ELF-1 (cell line): ENCODE measurements around the gene FAR2.
"Not testable (repeated sequence)": the region's sequence is repeated elsewhere in the genome, so short reads cannot be mapped to it uniquely, and the experiment has no call there.

ENCODE experiments used
- DNase-seq: peaks from one replicate; pipeline ENCODE4 v3.0.0-alpha.2; 2016; ENCODE audit warnings: low read depth, low spot score

FAR2 gene

DNA sequence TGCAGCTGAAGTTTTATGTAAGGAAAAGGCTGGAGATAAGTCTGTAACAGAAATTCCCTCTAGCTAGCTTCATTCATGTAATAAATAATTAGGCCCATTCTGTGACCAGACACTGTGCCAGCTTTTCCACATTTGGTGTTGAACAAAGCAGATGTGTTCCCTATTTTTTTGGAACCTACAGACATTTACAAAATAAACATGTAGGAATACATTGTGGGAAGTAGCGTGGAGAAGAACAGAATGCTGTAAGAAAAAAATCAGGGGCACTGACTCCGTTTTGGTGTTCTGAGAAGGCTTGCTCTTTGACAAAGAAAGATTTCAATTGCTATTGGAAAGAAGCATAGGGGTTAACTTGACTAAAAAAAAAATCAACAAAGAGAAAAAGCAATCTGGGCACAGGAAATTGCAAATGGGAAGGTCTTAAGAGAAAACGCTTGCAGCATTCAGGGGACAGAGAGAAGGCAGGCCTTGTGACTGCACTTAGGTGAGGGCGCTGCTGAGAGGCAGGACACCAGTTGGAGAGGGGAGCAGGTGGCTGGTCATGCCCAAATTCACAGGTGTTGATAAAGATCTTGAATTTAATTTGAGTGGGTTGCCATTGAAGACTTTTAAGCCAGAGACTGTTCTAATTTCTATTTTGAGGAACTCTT lies 4.0 kb downstream of the FAR2 start:
- DNase-seq: no peak

DNA sequence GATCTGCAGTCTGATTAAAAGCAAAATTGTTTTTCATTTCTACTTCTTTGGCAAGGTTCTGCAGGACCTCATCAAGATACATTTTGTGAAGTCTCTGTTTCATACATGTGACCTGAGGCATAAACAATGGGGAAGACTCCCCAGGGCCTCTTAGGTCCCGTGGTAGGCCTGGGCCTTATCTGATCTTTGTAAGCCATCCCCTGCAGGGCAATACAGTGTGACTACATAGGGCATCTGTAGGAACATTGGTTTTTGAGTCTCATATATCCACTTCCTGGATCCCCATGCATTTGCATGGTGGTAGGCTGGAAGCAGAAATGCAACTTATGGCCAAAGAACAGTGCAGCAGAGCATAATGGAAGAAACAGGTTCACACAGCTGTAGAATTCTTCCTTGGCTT lies 6.0 kb downstream of the FAR2 start:
- DNase-seq: peak; percentile 16

DNA sequence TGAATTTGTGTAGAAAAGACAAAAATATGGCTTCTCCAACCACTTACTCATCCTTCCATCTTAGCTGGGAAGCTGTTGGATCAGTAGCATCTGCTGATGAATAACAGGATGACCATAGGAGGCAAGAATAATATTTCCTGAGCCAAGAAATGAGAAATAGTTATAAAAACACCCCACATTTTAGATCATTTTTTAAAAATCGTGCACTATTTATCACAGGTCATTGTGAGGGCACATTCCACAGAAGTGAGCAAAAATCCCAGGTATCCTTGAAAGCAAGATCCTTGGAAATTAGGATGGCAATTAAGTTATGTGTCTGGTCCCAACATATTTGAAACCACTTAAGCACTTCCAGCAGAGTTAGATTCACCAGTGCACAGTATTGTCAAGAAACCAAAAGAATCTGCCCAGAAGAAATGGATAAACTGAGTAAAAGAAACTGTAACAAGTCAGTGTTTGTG lies 8.4 kb downstream of the FAR2 start:
- DNase-seq: no peak

DNA sequence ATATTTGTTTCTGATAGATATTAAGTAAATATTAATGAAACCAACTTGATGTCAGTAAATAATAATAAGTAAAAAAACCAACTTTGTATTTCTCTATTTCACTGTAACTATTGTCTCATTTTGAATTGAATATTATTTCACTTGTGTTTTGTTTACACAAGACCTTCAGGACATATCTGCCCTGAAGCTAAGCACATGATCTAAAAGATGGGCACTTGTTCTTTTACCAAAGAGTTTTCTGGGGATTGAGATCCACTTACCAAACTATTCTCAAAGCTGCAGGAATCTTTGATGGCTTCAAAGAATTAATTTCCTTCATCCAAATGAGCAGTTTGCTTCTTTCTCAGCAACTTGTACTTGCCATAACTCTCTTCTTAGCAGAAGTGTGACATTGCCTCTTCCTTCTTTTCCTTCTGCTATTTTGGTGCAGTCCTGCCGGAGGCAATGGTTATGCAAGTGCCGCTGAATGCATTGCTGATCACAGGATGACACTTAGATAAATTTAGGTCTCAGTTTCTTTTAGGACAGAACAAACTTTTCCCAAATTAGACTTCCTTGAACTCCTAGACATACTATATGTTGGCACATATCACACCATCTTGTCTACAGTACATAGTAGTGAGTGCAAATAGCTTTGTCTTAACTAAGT lies 9.2 kb downstream of the FAR2 start:
- DNase-seq: no peak

DNA sequence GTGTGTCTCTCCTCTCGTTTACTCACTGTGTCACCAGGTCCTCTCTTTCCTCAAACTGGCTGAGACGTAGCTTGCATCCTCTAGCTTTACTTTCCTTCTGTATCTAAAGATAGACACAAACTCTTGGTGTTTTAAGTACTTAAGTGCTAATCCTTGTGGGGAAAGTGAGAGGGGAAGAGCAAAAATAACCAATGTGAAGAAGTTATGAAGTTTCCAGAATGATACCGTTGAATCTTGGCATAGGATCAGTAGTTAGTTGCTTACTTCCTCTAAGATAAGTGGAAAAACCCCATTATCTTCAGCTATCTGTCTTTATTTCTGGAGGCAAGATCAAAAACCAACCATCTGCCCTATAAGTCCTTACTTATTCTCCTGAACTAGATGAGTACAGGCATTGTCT lies 10.6 kb downstream of the FAR2 start:
- DNase-seq: no peak

DNA sequence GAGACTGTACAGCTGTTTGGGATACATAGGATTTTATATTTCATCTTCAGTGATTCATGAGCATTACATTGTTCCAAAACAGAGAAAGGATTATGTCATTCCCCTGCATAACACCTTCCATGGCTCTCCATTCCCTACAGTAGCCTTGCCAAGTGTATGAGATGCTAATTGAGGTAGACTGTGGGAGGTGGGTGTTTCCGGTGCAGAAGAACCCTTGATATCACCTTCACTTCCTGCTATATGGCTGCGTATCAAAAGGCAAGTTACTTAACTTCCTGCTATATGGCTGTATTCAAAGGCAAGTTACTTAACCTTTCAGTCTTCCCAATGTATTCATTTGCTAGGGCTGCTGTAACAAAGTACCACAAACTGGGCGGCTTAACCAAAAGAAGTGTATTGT lies 11.2 kb downstream of the FAR2 start:
- DNase-seq: no peak

DNA sequence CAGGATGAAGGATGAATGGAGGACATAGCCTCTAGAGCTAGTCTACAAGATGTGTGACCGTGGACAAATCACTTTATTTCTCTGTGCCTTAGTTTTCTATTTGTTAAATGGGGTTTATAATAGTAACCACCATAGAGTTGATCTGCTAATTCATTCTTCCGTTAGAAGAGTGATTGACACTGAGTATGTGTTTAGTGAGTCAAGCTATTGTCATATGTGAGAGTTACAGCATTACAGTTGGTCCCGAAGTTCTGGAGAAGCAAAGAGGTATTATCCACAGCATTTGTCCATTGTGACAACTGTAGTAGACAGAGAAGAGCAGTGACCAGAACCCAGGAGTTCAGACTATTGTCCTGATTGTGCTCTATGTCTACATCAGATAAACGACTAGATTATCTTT lies 14.1 kb downstream of the FAR2 start:
- no peak for DNase-seq

DNA sequence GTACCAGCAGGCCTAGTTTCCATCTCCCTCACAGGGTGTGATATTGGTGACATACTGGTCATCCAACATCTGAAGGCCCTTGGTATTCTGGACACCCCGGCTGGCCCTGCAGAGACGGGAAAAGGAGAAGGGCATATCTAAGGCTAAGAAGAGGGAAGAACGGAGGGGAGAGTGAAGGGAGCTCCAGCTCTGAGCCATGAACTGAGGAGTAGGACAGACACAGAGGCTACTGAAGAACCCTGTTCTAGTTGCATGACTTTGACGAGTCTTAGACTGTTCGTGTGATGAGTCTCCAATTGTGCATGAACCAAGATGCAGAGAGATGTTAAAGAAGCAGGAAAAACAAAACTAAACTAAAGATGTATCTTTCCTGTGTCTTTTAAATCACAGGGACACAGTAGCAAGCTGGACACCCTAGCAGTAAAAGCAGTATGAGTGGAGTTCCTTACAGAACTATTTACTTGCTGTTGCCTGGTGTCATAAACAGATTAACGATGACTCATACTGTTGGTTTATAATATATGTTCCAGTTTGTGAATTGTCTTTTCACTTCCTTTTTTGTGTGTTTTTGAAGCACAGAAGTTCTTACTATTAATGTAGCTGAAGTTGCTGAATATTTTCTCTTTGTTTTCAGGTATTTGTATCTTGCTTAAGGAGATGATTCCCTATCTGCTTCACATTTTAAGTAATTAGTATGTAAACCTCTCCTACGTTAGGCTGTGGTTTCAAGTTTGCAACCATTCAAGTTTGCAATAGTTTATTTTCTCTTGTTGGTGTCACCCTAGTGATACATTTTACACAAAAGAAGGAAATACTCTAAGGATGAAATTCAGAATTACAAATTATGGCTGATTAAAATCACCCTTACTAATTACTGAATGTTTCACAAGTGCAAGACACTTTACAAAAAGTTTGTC lies 15.7 kb downstream of the FAR2 start:
- DNase-seq: no peak

DNA sequence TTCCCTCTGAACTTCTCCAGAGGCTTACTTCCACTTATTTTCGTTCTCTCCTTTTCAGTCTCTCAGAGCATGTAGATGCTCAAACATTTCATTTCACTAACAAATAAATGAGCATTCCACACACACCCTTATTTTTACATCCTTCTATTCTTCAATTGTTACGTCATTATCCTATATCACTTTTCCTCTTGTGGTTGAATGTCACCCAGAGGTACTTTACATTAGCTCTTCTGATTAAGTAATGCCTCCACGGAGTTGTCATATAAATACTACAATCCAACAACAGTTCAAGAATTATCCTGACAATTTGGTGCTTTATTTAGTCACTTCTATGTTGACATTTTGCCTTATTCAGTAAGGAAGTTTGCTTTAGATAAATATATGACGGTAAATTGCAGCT lies 18.4 kb downstream of the FAR2 start:
- no peak for DNase-seq

DNA sequence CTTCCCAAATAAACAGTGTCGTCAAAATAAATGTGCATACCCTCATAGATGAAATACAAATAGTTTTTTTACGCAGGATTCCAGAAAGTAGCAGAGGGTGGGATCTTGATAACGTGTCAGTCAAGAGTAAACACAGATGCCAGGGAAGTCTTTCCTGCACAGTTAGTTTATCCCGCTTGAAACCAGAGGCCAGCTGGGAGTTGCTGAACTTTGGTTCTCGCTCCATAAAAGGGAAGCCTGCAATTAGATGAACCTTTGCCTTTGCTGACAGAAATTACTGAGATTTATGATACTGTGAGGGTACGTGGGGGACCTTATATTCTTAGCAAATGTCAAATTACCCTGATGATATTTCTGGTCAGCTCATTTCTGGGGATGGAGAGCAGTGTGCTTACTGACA lies 18.9 kb downstream of the FAR2 start:
- no peak for DNase-seq

DNA sequence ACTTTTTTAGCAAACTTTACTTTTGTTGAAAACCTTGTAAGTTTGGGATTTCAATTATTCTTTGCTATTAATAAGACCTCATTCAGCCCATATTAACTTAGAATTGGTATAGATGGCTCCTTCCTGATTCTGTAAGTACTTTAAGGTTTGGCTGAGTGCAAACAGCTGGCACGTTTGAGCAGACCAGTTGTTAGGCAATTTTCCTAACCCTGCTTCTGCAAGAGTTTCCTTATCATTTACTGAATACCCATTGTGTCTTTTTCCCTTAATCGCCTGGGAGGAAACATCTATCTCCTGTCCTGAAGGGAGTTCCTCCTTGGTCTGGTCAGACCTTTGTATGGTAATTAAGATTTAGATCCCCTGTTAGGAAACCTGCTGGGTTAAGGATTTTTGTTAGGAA lies 20.9 kb downstream of the FAR2 start:
- DNase-seq: not testable (repeated sequence)

DNA sequence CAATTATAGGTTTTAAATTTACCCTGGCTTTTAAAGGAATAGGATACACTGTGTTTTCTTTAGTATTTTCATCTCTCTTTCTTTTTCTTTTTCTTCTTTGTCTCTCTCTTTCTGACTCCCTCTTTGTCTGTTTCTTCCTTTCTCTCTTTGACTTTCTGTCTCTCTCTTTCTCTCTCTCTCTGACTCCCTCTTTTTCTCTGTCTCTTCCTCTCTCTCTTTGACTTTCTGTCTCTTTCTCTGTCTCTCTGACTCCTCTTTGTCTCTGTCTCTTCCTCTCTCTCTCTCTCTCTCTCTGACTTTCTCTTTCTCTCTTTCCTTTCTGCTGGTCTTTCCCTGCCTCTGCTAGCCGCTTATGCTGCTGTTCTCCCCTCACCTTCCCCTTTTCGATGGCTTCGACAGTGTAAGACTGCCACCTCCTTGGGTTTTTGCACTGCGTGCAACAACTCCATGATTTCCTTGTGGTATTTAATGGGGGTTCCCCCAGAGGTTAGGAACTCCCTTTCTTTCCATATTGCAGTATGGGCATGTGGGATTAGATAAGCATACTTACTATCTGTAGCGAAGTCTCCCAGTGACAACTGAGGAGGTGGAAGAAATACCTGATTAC lies 21.5 kb downstream of the FAR2 start:
- DNase-seq: not testable (repeated sequence)

DNA sequence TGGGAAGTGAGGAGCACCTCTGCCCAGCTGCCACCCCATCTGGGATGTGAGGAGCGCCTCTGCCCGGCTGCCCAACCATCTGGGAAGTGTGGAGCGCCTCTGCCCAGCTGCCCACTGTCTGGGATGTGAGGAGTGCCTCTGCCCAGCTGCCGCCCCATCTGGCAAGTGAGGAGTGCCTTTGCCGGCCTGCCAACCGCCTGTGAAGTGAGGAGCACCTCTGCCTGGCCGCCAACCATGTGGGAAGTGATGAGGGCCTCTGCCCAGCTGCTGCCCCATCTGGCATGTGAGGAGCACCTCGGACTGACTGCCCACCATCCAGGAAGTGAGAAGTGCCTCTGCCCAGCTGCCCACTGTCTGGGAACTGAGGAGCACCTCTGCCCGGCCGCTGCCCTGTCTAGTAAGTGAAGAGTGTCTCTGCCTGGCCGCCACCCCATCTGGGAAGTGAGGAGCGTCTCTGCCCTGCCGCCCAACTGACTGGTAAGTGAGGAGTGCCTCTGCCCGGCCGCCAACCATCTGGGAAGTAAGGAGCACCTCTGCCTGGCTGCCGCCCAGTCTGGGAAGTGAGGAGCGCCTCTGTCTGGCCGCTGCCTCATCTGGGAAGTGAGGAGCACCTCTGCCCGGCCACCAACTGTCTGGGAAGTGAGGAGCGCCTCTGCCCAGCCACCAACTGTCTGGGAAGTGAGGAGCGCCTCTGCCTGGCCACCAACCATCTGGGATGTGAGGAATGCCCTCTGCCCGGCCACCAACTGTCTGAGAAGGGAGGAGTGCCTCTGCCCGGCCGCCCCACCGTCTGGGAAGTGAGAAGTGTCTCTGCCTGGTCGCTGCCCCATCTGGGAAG lies 22.6 kb downstream of the FAR2 start:
- no peak for DNase-seq

DNA sequence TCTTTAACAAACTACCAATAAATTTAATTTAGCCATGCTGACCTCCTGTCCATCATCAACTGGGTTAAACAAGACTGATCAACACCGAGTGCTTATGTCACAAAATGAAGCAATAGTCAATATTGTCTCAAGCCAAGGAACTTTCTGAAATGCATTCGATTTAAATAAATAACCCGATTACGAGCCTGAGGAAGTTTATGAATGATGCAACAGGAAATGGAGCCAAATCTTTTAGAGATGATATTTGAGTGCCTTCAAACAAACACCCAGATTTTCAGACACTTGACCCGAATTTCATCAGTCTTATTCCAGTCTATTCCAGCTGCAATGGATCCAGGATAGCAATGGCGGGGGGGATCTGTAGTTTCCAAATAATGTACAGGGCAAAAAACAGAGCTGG lies 27.9 kb downstream of the FAR2 start:
- no peak for DNase-seq

DNA sequence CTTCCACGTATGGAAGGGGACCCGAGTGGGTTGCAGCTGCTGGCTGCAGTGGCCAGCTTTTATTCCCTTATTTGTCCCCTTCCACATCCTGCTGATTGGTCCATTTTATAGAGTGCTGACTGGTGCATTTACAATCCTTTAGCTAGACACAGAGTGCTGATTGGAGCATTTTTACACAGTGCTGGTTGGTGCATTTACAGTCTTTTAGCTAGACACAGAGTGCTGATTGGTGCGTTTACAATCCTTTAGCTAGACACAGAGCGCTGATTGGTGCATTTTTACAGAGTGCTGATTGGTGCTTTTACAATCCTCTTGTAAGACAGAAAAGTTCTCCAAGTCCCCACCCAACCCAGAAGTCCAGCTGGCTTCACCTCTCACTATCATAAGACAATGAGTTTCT lies 33.2 kb downstream of the FAR2 start:
- DNase-seq: not testable (repeated sequence)

DNA sequence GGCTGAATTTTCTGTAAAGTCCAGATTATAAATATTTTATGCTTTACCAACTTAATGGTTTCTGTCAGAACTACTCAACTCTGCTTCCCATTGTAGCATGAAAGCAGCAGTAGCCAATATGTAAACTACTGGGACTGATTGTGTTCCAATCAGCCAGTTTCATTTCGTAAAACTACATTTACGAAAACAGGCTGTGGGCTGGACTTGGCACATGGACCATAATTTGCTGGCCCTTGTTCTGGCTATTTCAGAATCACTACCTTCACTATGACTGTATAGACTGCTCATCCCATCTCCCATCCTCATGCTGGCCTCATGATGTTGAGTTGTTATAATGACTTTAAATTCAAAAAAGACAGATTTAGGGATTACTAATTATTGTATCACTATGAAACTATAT lies 38.7 kb downstream of the FAR2 start:
- no peak for DNase-seq

DNA sequence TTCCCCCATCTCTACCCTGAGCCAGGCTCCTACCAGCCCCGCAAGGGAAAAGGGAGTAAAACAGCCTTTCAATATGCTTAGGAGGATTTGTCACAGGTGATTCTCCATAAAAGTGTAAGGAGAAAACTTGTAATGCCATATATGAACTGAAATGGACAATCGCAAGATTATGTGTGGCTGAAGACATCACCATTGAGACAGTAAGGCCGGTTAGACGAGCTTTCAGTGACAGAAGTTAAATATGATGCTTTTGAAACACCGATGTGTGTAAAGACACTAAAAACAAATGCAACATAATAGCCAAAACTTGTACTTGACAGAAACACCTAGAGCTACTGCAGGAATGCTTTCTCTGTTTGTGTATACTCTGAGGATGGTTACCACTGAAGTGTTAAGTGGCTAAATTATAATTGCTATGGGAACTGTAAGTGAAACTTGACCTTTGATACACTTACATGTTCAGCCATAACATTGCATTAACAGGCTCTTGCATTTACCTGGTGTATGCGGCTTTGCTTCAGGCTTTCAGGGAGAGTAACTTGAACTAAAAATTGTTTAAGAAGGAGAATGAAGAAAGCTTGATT lies 42.3 kb downstream of the FAR2 start:
- DNase-seq: no peak

DNA sequence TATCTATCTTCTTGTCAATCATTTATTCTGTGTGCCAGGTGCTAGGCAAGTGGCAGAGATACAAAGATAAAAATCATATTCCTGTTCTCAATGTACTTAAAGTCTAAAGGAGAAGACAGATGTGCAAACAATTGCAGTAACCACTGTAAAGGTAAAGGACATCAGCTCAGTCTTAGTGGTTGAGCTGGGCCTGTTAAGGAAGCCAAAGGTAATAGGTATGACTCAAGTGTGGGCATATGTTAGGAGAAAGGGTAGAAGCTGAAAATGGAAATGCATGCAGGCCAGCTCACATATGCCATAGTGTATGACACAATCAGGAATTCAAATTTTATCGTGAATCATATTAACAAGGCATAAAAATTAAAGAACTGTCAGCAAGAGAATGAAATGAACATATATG lies 49.8 kb downstream of the FAR2 start:
- no peak for DNase-seq

DNA sequence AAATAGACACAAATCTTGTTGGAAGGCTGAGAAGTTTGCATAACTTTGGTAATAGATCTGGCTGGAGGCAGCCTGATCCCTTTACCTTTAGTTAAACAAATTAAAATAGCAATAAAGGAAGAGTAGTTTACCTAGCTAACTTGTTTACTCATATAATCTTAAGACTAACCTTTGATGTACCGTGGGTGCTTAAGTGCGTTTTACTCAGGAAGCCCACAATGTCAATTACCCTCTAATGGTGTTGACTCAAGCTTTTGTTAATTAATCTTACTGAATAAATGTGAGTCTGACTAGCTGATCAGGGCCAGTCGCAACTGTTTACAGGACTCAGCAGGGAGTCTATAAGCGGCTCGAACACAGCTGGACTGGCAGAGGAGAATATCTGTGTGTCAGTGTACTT lies 51.5 kb downstream of the FAR2 start:
- no peak for DNase-seq

DNA sequence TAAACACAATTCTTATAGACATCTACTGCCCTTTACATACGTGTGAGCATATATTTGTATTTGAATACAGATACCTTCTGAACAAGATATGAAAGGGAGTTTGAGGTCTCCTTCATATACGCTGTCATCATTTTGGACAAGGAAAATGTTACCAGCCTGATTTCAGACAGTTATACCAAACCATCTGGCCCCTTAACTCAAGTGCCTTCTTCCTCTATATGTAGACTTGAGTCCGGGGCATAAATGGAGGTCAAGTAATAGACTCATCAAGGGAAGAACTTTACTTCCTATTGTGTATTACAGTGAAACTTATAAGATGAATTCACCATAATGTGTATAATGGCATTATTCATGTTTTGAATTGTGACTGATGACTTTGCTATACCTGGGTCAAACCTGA lies 52.2 kb downstream of the FAR2 start:
- DNase-seq: no peak

DNA sequence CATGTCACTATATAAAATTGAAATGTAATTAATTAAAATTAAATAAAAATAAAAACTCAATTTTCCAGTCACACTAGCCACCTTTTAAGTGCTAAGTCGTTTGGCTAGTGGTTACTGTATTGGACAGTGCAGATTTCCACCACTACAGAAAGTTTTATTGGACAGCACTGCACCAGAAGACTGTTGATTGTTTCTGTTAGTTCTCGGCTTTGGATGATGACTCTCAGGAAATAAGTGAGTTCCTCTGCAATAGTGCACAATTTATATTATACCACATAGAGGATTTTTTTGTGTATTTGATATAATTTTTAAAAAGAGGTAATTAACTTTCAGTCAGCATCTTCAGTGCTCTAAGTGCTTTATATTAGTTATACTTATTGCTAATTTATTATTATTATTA lies 52.7 kb downstream of the FAR2 start:
- DNase-seq: no peak
